Liver (tissue), 9 donors: ENCODE results near the gene FBN2. TPM values are rescaled to one million over a fixed set of nuclear protein-coding genes. Genes with fewer than 3 reads are reported as not detected.

ENCODE experiments used
- DNase-seq: peaks from one replicate; pipeline ENCODE4 v3.0.0-alpha.2; 2017; ENCODE audit warnings: low spot score
- H3K27ac ChIP-seq, 2 donors: one replicate each; pipeline ENCODE4 v1.7.0; 2013; ENCODE audit warnings: inconsistent platforms in 2 of 2, low read length in 2 of 2, control low read depth in 1 of 2, low read depth in 1 of 2, mild to moderate bottlenecking in 1 of 2
- H3K27me3 ChIP-seq, 4 donors: one replicate each; pipeline versions ENCODE4 v1.6.1 to v1.7.0; 2013; ENCODE audit warnings: low read length in 3 of 4, inconsistent platforms in 1 of 4, mild to moderate bottlenecking in 1 of 4, moderate library complexity in 1 of 4; ENCODE audit not compliant: control insufficient read depth in 4 of 4, insufficient read depth in 4 of 4
- H3K36me3 ChIP-seq, 4 donors: one replicate each; pipeline versions ENCODE4 v1.6.1 to v1.7.0; 2013; ENCODE audit warnings: low read length in 3 of 4, mild to moderate bottlenecking in 3 of 4, low read depth in 1 of 4, moderate library complexity in 1 of 4; ENCODE audit not compliant: control insufficient read depth in 4 of 4, insufficient read depth in 3 of 4
- H3K4me1 ChIP-seq, 4 donors: one replicate each; pipeline versions ENCODE4 v1.6.1 to v1.7.0; 2013; ENCODE audit warnings: low read length in 3 of 4, mild to moderate bottlenecking in 3 of 4, moderate library complexity in 1 of 4; ENCODE audit not compliant: control insufficient read depth in 4 of 4, insufficient read depth in 4 of 4
- H3K4me3 ChIP-seq, 3 donors: one replicate each; pipeline versions ENCODE4 v1.6.1 to v1.7.0; 2013; ENCODE audit warnings: low read length in 3 of 3, control low read depth in 1 of 3, low read depth in 1 of 3, mild to moderate bottlenecking in 1 of 3
- H3K9ac ChIP-seq, 2 donors: one replicate each; pipeline ENCODE4 v1.7.0; 2013; ENCODE audit warnings: low read length in 2 of 2, mild to moderate bottlenecking in 2 of 2, moderate library complexity in 2 of 2, control low read depth in 1 of 2, low read depth in 1 of 2
- H3K9me3 ChIP-seq, 4 donors: one replicate each; pipeline versions ENCODE4 v1.6.1 to v1.7.0; 2013; ENCODE audit warnings: low read length in 3 of 4; ENCODE audit not compliant: control insufficient read depth in 4 of 4
- EGR1 ChIP-seq, 2 donors: IDR thresholded peaks; 2 replicates each; pipeline ENCODE4 v1.6.1; 2016 to 2018; ENCODE audit warnings: antibody characterized with exemption in 2 of 2, low read depth in 2 of 2
- FOXA1 ChIP-seq: IDR thresholded peaks from 2 replicates; pipeline ENCODE4 v1.6.1; 2016; ENCODE audit warnings: antibody characterized with exemption
- GABPA ChIP-seq, 2 donors: IDR thresholded peaks in 1 of 2; conservative IDR thresholded peaks in 1 of 2; 2 replicates each; pipeline ENCODE4 v1.6.1; 2016; ENCODE audit warnings: antibody characterized with exemption in 2 of 2, mild to moderate bottlenecking in 1 of 2, moderate library complexity in 1 of 2
- HNF4A ChIP-seq, 2 donors: conservative IDR thresholded peaks; 2 replicates each; pipeline ENCODE4 v1.6.1; 2016; ENCODE audit warnings: antibody characterized with exemption in 2 of 2, mild to moderate bottlenecking in 2 of 2
- HNF4G ChIP-seq: IDR thresholded peaks from 2 replicates; pipeline ENCODE4 v1.6.1; 2016; ENCODE audit warnings: antibody characterized with exemption
- JUND ChIP-seq, 2 donors: IDR thresholded peaks; 2 replicates each; pipeline ENCODE4 v1.6.1; 2016; ENCODE audit warnings: antibody characterized with exemption in 2 of 2
- NR2F2 ChIP-seq: IDR thresholded peaks from 2 replicates; pipeline ENCODE4 v1.6.1; 2016; ENCODE audit warnings: antibody characterized with exemption
- RXRA ChIP-seq, 2 donors: IDR thresholded peaks; 2 replicates each; pipeline ENCODE4 v1.6.1; 2017 to 2018; ENCODE audit warnings: antibody characterized with exemption in 2 of 2, mild to moderate bottlenecking in 1 of 2
- SP1 ChIP-seq: IDR thresholded peaks from 2 replicates; pipeline ENCODE4 v1.6.1; 2018; ENCODE audit warnings: antibody characterized with exemption, mild to moderate bottlenecking
- TAF1 ChIP-seq: conservative IDR thresholded peaks from 2 replicates; pipeline ENCODE4 v1.6.1; 2016; ENCODE audit warnings: antibody characterized with exemption, mild to moderate bottlenecking
- YY1 ChIP-seq: IDR thresholded peaks from 2 replicates; pipeline ENCODE4 v1.6.1; 2016; ENCODE audit warnings: antibody characterized with exemption, mild to moderate bottlenecking
- WGBS: extraction: QIAGEN DNeasy Blood & Tissue Kit; methylation state at CpG from one replicate; pipeline ENCODE4 v1.1.7; 2013; 5-methylcytosine and 5-hydroxymethylcytosine counted together
- polyA plus RNA-seq, 2 donors: library from polyadenylated mRNA; stranded (reverse) in 1 of 2; unstranded in 1 of 2; fragments of 200-250 nt in 1 of 2; fragments of >200 nt in 1 of 2; fragmentation: Nextera tagmentation in 1 of 2; extraction: Ambion mirVana in 1 of 2; gene quantifications; one replicate each; pipeline versions ENCODE4 v1.2.1 to v1.2.3, GENCODE V29; 2013 to 2015
- total RNA-seq, 2 donors: library from RNA; depleted of rRNA; stranded (reverse); fragments of >200 nt; gene quantifications; one replicate each; pipeline ENCODE4 v1.2.3, GENCODE V29; 2014
- TF ChIP-seq, protein P1 (sequence below): IDR thresholded peaks from 2 replicates; pipeline ENCODE4 v1.6.1; 2016; ENCODE audit warnings: antibody characterized with exemption
- TF ChIP-seq, protein P2 (sequence below): fragments of 150-350 bp; IDR thresholded peaks from 2 replicates; pipeline ENCODE4 v1.5.1; 2017; ENCODE audit warnings: improper control_type of control experiment, low read depth, low read length; ENCODE audit not compliant: missing input control
- TF ChIP-seq, protein P3 (sequence below): IDR thresholded peaks from 2 replicates; pipeline ENCODE4 v1.6.1; 2016; ENCODE audit warnings: antibody characterized with exemption
- donor health status: healthy.
- donor health status: healthy.
- donor health status: healthy.
- donor health status: healthy.
- donor health status: healthy.

The FBN2 gene
- total and polyA plus RNA-seq, 4 donors = 0.08 to 4.1 (median 0.47) TPM

DNA sequence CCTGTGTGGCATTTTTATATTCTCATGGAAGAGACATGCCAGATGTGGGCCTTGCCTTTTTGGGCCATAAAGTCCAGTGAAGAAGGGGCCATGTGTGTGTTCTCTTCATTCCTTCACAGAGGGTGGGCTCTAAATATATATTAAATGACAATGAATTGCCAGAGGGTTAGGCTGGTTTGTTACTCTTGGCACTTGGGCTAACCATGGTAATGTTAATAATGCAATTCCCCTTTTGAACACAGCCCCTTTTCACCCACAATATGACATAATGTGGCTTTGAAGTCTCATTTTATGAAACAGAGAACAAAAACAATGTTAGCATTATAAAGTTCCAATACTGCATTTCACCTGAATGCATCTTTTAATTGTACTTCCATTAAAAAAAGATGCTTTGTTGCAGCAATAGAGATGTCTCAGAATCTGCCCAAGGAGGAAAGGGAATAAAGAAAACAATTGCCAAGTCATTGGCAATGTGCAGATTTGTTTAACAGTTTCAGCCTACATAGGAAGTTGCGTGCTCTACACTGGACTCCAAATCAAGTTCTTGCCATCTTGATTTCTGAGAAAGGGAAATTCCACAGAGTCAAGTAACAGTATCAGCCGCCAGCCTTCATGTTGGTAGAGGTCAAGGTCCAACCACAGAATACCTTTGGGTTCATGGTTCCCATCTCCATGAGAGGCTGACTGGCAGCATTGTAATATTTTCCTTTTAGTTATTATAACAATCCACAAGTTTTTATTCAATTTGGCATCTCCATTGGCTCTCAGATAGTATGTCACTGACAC is 312.6 kb downstream of the FBN2 start:
- H3K27ac ChIP-seq = no peak overlapping the region
- H3K36me3 ChIP-seq = no peaks in the 10 kb centered on the region
- H3K9me3 ChIP-seq = no peaks in the 10 kb centered on the region
- H3K9ac ChIP-seq = no peak overlapping the region
- no peak for DNase-seq
- no peaks in the 10 kb centered on the region for H3K4me1 ChIP-seq
- TF ChIP-seq SP1 = no peak
- no peak for TF ChIP-seq RXRA (IDR thresholded peaks at IDR 0.05)
- TF ChIP-seq YY1 = no peak
- TF ChIP-seq, protein P1, sequence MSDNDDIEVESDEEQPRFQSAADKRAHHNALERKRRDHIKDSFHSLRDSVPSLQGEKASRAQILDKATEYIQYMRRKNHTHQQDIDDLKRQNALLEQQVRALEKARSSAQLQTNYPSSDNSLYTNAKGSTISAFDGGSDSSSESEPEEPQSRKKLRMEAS = no peak
- 88% methylated on average over 2 of the region's 2 CpGs for WGBS
- H3K4me3 ChIP-seq = no peak overlapping the region
- peaks cover 0 to 7% (median 0%) of the 10 kb centered on the region in 4 donors for H3K27me3 ChIP-seq

DNA sequence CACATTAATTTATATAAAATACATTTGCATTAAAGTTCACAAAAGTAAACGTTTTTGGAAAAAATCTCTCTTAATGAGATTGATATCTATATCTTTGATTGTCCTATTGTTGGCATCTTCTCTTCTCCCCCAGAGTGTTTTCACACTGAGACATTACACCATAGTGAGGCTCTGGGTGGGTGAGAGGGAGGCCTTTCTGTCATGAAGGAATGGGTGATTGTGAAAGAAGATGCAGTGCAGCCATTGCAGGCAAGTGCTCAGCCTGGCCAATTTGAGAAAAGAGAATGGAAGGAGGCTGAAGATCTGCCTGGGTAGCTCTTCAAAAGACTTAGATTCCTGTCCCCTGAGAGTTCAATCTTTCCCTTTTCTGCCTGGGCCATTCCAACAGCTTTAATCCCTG is 313.7 kb downstream of the FBN2 start:
- Histone ChIP-seq H3K27me3 (peaks cover 0 to 7% (median 0%) of the 10 kb centered on the region in 4 donors), H3K9me3 (no peaks in the 10 kb centered on the region), H3K4me3 (no peak overlapping the region), H3K4me1 (no peaks in the 10 kb centered on the region), H3K27ac (no peak overlapping the region), H3K9ac (no peak overlapping the region), H3K36me3 (no peaks in the 10 kb centered on the region)
- no peak for TF ChIP-seq FOXA1
- no peak for TF ChIP-seq HNF4G
- TF ChIP-seq, protein P2, sequence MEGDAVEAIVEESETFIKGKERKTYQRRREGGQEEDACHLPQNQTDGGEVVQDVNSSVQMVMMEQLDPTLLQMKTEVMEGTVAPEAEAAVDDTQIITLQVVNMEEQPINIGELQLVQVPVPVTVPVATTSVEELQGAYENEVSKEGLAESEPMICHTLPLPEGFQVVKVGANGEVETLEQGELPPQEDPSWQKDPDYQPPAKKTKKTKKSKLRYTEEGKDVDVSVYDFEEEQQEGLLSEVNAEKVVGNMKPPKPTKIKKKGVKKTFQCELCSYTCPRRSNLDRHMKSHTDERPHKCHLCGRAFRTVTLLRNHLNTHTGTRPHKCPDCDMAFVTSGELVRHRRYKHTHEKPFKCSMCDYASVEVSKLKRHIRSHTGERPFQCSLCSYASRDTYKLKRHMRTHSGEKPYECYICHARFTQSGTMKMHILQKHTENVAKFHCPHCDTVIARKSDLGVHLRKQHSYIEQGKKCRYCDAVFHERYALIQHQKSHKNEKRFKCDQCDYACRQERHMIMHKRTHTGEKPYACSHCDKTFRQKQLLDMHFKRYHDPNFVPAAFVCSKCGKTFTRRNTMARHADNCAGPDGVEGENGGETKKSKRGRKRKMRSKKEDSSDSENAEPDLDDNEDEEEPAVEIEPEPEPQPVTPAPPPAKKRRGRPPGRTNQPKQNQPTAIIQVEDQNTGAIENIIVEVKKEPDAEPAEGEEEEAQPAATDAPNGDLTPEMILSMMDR = no peak
- TF ChIP-seq, protein P1 = no peak
- TF ChIP-seq TAF1 = no peak
- TF ChIP-seq, protein P3, sequence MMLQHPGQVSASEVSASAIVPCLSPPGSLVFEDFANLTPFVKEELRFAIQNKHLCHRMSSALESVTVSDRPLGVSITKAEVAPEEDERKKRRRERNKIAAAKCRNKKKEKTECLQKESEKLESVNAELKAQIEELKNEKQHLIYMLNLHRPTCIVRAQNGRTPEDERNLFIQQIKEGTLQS = no peak
- TF ChIP-seq NR2F2 = no peak
- no peak for TF ChIP-seq JUND (IDR thresholded peaks at IDR 0.05)
- no peak for TF ChIP-seq GABPA (IDR thresholded peaks at IDR 0.05 in 1 of 2, conservative IDR thresholded peaks at IDR 0.05 in 1 of 2)
- TF ChIP-seq EGR1 (IDR thresholded peaks at IDR 0.05; ENCODE audit: low read depth in 2 of 2) = no peak
- no peak for DNase-seq
- WGBS = 50% methylated on average over 1 of the region's 1 CpG

DNA sequence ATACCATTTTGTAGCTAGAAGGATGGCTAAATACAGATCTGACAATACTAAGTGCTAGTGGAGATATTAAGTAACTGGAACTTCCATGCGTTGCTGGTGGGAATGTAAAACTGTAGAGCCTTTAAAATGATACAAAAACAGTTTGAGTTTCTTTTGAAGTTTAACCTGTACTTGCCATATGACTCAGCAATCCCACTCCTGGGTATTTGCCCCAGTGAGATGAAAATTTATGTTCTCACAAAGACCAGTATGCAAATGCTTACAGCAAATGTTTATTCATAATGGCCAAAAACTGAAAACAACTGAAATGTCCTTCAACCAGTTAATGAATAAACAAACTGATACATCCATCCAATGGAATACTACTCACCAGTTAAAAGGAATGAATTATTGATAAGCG is 317.2 kb downstream of the FBN2 start:
- Histone ChIP-seq H3K27me3 (peaks cover 0 to 7% (median 0%) of the 10 kb centered on the region in 4 donors), H3K36me3 (no peaks in the 10 kb centered on the region), H3K9me3 (no peaks in the 10 kb centered on the region), H3K4me3 (no peak overlapping the region), H3K27ac (no peak overlapping the region), H3K4me1 (no peaks in the 10 kb centered on the region), H3K9ac (no peak overlapping the region)
- TF ChIP-seq RXRA (IDR thresholded peaks at IDR 0.05) (no peak), HNF4A (conservative IDR thresholded peaks at IDR 0.05) (no peak)
- 89% methylated on average over 2 of the region's 2 CpGs for WGBS
- no peak for DNase-seq
